Activated T-helper 1 cell treated with anti-CD3 and anti-CD28 coated beads, Interleukin-12 subunit alpha, Interleukin-12 subunit beta, Interleukin-2, Interleukin-4 antibody, amounts not matched to agents 30 ng/mL and 10 ng/mL and 1 ng/mL, durations not matched to agents 14 hours and 24 hours and 36 hours (primary cell): Measurements from ENCODE around the gene GEMIN4. TPM values are rescaled to one million over a fixed set of nuclear protein-coding genes. Genes with fewer than 3 reads are reported as not detected.

Source experiments
- DNase-seq: peaks from one replicate; pipeline ENCODE4 v3.0.0; 2021; ENCODE audit warnings: low spot score
- H3K27ac Mint-ChIP-seq: one replicate; pipeline ENCODE4 v1.8.0; 2021; ENCODE audit warnings: mild to moderate bottlenecking, mixed read lengths
- H3K27me3 Mint-ChIP-seq: one replicate; pipeline ENCODE4 v1.8.0; 2022; ENCODE audit warnings: mild to moderate bottlenecking, moderate library complexity, mixed read lengths; ENCODE audit not compliant: insufficient read depth
- H3K36me3 Mint-ChIP-seq: one replicate; pipeline ENCODE4 v1.8.0; 2021; ENCODE audit warnings: low read depth, mixed read lengths
- H3K4me1 Mint-ChIP-seq: one replicate; pipeline ENCODE4 v1.8.0; 2021; ENCODE audit warnings: low read depth, mixed read lengths
- H3K4me3 Mint-ChIP-seq: one replicate; pipeline ENCODE4 v1.8.0; 2021; ENCODE audit warnings: mild to moderate bottlenecking, moderate library complexity, mixed read lengths
- H3K9me3 Mint-ChIP-seq: one replicate; pipeline ENCODE4 v1.8.0; 2021; ENCODE audit warnings: mixed read lengths
- intact Hi-C: fragments of 100-400 bp; cut with micrococcal nuclease; formaldehyde crosslinking; loops from one replicate; pipeline ENCODE4 v1.15.1; 2024
- total RNA-seq: library from RNA; stranded (reverse); gene quantifications from 2 replicates; pipeline ENCODE4 v1.2.3, GENCODE V29; 2022

Gene GEMIN4
- total RNA-seq, 1 donor from 2014 or later: 68.6 TPM

GRCh38 chr17:728911-729310 is 23.2 kb downstream of the GEMIN4 start:
- intact Hi-C loops: no loop called here
- Mint-ChIP-seq H3K36me3 (peaks cover 6% of the 10 kb centered on the region), H3K9me3 (no peaks in the 10 kb centered on the region), H3K4me1 (peaks cover 21% of the 10 kb centered on the region), H3K27ac (no peak overlapping the region), H3K27me3 (peaks cover 7% of the 10 kb centered on the region), H3K4me3 (no peak overlapping the region)
- DNase-seq: no peak

GRCh38 chr17:726271-726919 is 25.7 kb downstream of the GEMIN4 start:
- Mint-ChIP-seq H3K4me1 (peaks cover 8% of the 10 kb centered on the region), H3K36me3 (no peaks in the 10 kb centered on the region), H3K4me3 (no peak overlapping the region), H3K27me3 (peaks cover 10% of the 10 kb centered on the region), H3K9me3 (no peaks in the 10 kb centered on the region), H3K27ac (no peak overlapping the region)
- intact Hi-C loops: no loop called here
- DNase-seq: no peak

- Mint-ChIP-seq H3K36me3 (no peaks in the 10 kb centered on the region), H3K9me3 (no peaks in the 10 kb centered on the region), H3K27me3 (peaks cover 10% of the 10 kb centered on the region), H3K4me3 (no peak overlapping the region), H3K27ac (no peak overlapping the region), H3K4me1 (peaks cover 1% of the 10 kb centered on the region)
- intact Hi-C loops: no loop called here
- DNase-seq: no peak
Observed at GRCh38 chr17:725746-726145, 26.3 kb downstream of the GEMIN4 start.

DNA sequence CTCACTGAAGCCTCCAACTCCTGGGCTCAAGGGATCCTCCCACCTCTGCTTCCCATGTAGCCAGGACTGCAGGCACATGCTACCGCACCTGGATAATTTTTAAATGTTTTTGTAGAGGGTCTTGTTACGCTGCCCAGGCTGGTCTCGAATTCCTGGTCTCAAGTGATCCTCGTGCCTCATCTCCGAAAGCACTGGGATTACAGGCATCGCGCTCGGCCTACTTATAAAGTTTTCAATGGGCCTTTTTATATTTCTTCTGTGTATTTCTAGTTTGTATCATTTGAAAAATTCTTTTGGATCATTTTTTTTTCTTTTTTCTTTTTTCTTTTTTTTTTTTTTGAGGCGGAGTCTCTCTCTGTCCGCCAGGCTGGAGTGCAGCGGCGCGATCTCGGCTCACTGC is 27.0 kb downstream of the GEMIN4 start:
- H3K36me3 Mint-ChIP-seq: no peaks in the 10 kb centered on the region
- H3K4me3 Mint-ChIP-seq: no peak overlapping the region
- H3K27ac Mint-ChIP-seq: no peak overlapping the region
- no peak for DNase-seq
- H3K9me3 Mint-ChIP-seq: no peaks in the 10 kb centered on the region
- intact Hi-C loops: no loop called here
- H3K27me3 Mint-ChIP-seq: peaks cover 10% of the 10 kb centered on the region
- no peaks in the 10 kb centered on the region for H3K4me1 Mint-ChIP-seq

- H3K27me3 Mint-ChIP-seq: peaks cover 12% of the 10 kb centered on the region
- intact Hi-C loops: no loop called here
- H3K4me3 Mint-ChIP-seq: no peak overlapping the region
- no peaks in the 10 kb centered on the region for H3K9me3 Mint-ChIP-seq
- H3K36me3 Mint-ChIP-seq: no peaks in the 10 kb centered on the region
- no peaks in the 10 kb centered on the region for H3K4me1 Mint-ChIP-seq
- no peak overlapping the region for H3K27ac Mint-ChIP-seq
- DNase-seq: no peak
Observed at GRCh38 chr17:721540-721937, 30.5 kb downstream of the GEMIN4 start.

DNA sequence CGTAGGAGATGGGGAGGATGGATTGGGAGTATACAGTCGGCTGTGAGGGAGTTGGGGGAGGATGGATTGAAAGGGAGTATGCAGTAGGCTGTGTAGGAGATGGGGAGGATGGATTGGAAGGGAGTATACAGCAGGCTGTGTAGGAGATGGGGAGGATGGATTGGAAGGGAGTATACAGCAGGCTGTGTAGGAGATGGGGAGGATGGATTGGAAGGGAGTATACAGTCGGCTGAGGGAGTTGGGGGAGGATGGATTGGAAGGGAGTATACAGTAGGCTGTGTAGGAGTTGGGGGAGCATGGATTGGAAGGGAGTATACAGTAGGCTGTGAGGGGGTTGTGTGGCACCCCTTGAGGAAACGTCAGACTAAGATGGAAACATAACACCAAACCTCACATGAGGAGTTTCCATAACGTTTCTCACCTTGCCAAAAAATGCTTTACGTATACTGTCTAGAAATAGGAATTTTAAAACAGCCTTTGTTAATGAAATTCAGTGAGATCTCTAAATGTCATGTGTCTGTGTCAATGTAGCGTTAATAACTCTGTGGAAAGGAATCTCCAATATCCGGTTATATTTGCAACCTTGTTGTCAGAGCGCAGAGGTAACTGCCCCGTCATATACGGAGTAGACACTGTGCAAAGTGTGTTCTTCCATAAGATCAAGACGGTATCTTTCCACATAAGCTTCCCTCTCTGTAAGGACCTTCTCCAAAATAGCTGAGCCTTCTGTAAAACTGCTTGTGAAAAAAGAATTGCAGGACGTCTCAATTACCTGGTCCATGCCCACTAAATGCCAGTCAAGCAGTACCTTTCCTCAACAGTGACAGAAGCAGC is 31.1 kb downstream of the GEMIN4 start:
- H3K36me3 Mint-ChIP-seq: no peaks in the 10 kb centered on the region
- intact Hi-C loops: no loop called here
- H3K27me3 Mint-ChIP-seq: peaks cover 11% of the 10 kb centered on the region
- H3K4me3 Mint-ChIP-seq: no peak overlapping the region
- DNase-seq: no peak
- no peak overlapping the region for H3K27ac Mint-ChIP-seq
- no peaks in the 10 kb centered on the region for H3K4me1 Mint-ChIP-seq
- H3K9me3 Mint-ChIP-seq: no peaks in the 10 kb centered on the region

- peaks cover 5% of the 10 kb centered on the region for H3K4me1 Mint-ChIP-seq
- intact Hi-C loops: no loop called here
- no peaks in the 10 kb centered on the region for H3K9me3 Mint-ChIP-seq
- no peak overlapping the region for H3K27ac Mint-ChIP-seq
- H3K27me3 Mint-ChIP-seq: peaks cover 11% of the 10 kb centered on the region
- no peak overlapping the region for H3K4me3 Mint-ChIP-seq
- peaks cover 3% of the 10 kb centered on the region for H3K36me3 Mint-ChIP-seq
- no peak for DNase-seq
Observed at GRCh38 chr17:718075-718474, 34.0 kb downstream of the GEMIN4 start.

DNA sequence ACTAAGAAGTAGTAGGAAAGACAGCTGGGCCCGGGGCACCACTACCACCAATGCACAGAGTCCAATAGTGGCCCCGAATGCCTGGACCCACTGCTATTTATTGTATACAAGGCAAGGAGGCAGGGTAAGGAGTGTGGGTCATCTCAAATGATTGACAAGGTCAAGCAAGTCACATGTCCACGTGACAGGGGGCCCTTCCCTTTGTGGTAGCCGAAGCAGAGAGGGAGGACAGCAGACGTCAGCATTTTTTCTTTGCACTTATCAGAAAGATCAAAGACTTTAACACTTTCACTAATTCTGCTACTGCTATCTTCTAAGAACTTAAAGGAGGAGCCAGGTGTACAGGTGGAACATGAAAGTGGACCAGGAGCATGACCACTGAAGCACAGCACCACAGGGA is 43.9 kb downstream of the GEMIN4 start:
- intact Hi-C loops: no loop called here
- H3K36me3 Mint-ChIP-seq: peaks cover 32% of the 10 kb centered on the region
- H3K27ac Mint-ChIP-seq: no peak overlapping the region
- H3K27me3 Mint-ChIP-seq: no peaks in the 10 kb centered on the region
- H3K9me3 Mint-ChIP-seq: no peaks in the 10 kb centered on the region
- H3K4me1 Mint-ChIP-seq: peaks cover 27% of the 10 kb centered on the region
- H3K4me3 Mint-ChIP-seq: no peak overlapping the region
- no peak for DNase-seq

GRCh38 chr17:705863-706262 is 46.2 kb downstream of the GEMIN4 start:
- intact Hi-C loops: no loop called here

GRCh38 chr17:705011-705410 is 47.1 kb downstream of the GEMIN4 start:
- no peak for DNase-seq
- Mint-ChIP-seq H3K9me3 (no peaks in the 10 kb centered on the region), H3K36me3 (peaks cover 24% of the 10 kb centered on the region), H3K27ac (no peak overlapping the region), H3K27me3 (no peaks in the 10 kb centered on the region), H3K4me3 (no peak overlapping the region), H3K4me1 (peaks cover 19% of the 10 kb centered on the region)
- intact Hi-C loops: no loop called here

More at GRCh38 chr17:705863-706262, 46.2 kb downstream of the GEMIN4 start:
- H3K27me3 Mint-ChIP-seq: no peaks in the 10 kb centered on the region
- peaks cover 19% of the 10 kb centered on the region for H3K4me1 Mint-ChIP-seq
- H3K36me3 Mint-ChIP-seq: peaks cover 28% of the 10 kb centered on the region
- no peaks in the 10 kb centered on the region for H3K9me3 Mint-ChIP-seq
- DNase-seq: no peak
- no peak overlapping the region for H3K4me3 Mint-ChIP-seq
- H3K27ac Mint-ChIP-seq: no peak overlapping the region

GRCh38 chr17:704111-704864 is 47.8 kb downstream of the GEMIN4 start:
- intact Hi-C loops: no loop called here
- peaks cover 15% of the 10 kb centered on the region for H3K4me1 Mint-ChIP-seq
- H3K9me3 Mint-ChIP-seq: no peaks in the 10 kb centered on the region
- no peaks in the 10 kb centered on the region for H3K27me3 Mint-ChIP-seq
- H3K36me3 Mint-ChIP-seq: peaks cover 21% of the 10 kb centered on the region
- H3K27ac Mint-ChIP-seq: no peak overlapping the region
- H3K4me3 Mint-ChIP-seq: no peak overlapping the region
- DNase-seq: no peak

GRCh38 chr17:703081-703875 is 48.8 kb downstream of the GEMIN4 start:
- Mint-ChIP-seq H3K4me1 (peaks cover 5% of the 10 kb centered on the region), H3K4me3 (no peak overlapping the region), H3K27me3 (no peaks in the 10 kb centered on the region), H3K27ac (no peak overlapping the region), H3K9me3 (no peaks in the 10 kb centered on the region), H3K36me3 (peaks cover 16% of the 10 kb centered on the region)
- no peak for DNase-seq
- intact Hi-C loops: no loop called here
